CD4-positive, alpha-beta T cell (primary cell): ENCODE data around the gene SMAD4. TPM values are rescaled to one million over a fixed set of nuclear protein-coding genes. Genes with fewer than 3 reads are reported as not detected.
A peak's percentile ranks its signal among the peaks of the same experiment; 100 is the strongest.

Source experiments
- ATAC-seq: fragments of 200-7000 bp; cut with Tn5 transposase; one replicate; pipeline ENCODE4 v1.10.0; 2022; ENCODE audit warnings: mild to moderate bottlenecking; ENCODE audit not compliant: poor library complexity
- CTCF ChIA-PET: fragments of 350-600 bp; sonication (Branson Sonifier 250); formaldehyde crosslinking; loops from one replicate; lab custom pipeline; 2021; ENCODE audit warnings: antibody characterized with exemption, inconsistent platforms; lab: Charles Lee
- POLR2A ChIA-PET: fragments of 350-600 bp; sonication (Branson Sonifier 250); formaldehyde crosslinking; loops from one replicate; lab custom pipeline; 2021; ENCODE audit warnings: antibody characterized with exemption, inconsistent platforms; lab: Charles Lee
- DNase-seq, 14 experiments: peaks; one replicate each; pipeline ENCODE4 v3.0.0-alpha.2; 2013 to 2020; ENCODE audit warnings: mixed read lengths in 2 of 14
- H3K27ac ChIP-seq, 2 donors: one replicate each; pipeline versions ENCODE4 v1.5.1 to v1.7.0; 2013; ENCODE audit warnings: low read length in 2 of 2, low read depth in 1 of 2, mild to moderate bottlenecking in 1 of 2
- H3K27me3 ChIP-seq, 2 experiments: 1 replicate in 1 of 2; 2 replicates in 1 of 2; pipeline versions ENCODE4 v1.6.1 to v1.7.0; 2013; ENCODE audit warnings: low read length in 2 of 2, control low read depth in 1 of 2, mild to moderate bottlenecking in 1 of 2, moderate library complexity in 1 of 2; ENCODE audit not compliant: insufficient read depth in 2 of 2, control insufficient read depth in 1 of 2
- H3K36me3 ChIP-seq: one replicate; pipeline ENCODE4 v1.6.1; 2013; ENCODE audit warnings: low read length, control low read depth; ENCODE audit not compliant: insufficient read depth
- H3K4me1 ChIP-seq: one replicate; pipeline ENCODE4 v1.6.1; 2013; ENCODE audit warnings: low read length, control low read depth; ENCODE audit not compliant: insufficient read depth
- H3K4me3 ChIP-seq: one replicate; pipeline ENCODE4 v1.5.1; 2013; ENCODE audit warnings: mild to moderate bottlenecking, low read length, moderate library complexity
- H3K9me3 ChIP-seq, 2 experiments: 1 replicate in 1 of 2; 2 replicates in 1 of 2; pipeline versions ENCODE4 v1.6.1 to v1.7.0; 2013; ENCODE audit warnings: low read length in 2 of 2, mild to moderate bottlenecking in 2 of 2, control low read depth in 1 of 2, moderate library complexity in 1 of 2; ENCODE audit not compliant: control insufficient read depth in 1 of 2, insufficient read depth in 1 of 2
- H3K27ac Mint-ChIP-seq: one replicate; pipeline ENCODE4 v1.8.0; 2020; ENCODE audit warnings: mixed read lengths
- H3K27me3 Mint-ChIP-seq: one replicate; pipeline ENCODE4 v1.8.0; 2021; ENCODE audit warnings: mixed read lengths
- H3K36me3 Mint-ChIP-seq: one replicate; pipeline ENCODE4 v1.8.0; 2021; ENCODE audit warnings: low read depth, mixed read lengths
- H3K4me1 Mint-ChIP-seq: one replicate; pipeline ENCODE4 v1.8.0; 2021; ENCODE audit warnings: low read depth, mixed read lengths
- H3K4me3 Mint-ChIP-seq: one replicate; pipeline ENCODE4 v1.8.0; 2020; ENCODE audit warnings: mild to moderate bottlenecking, mixed read lengths
- H3K9me3 Mint-ChIP-seq: one replicate; pipeline ENCODE4 v1.8.0; 2020; ENCODE audit warnings: mixed read lengths
- CTCF ChIP-seq: fragments of 200-600 bp; IDR thresholded peaks from one replicate; pipeline ENCODE4 v1.8.0; 2022; ENCODE audit warnings: antibody characterized with exemption, mild to moderate bottlenecking
- intact Hi-C, 2 experiments: fragments of 100-400 bp; cut with DNase I in 1 of 2; cut with micrococcal nuclease in 1 of 2; formaldehyde crosslinking; loops; one replicate each; pipeline versions ENCODE4 v1.15.1 to v1.9.0; 2023 to 2025; cut with DNase I, micrococcal nuclease
- total RNA-seq, 174 experiments: library from RNA in 2 of 174; stranded (reverse) in 2 of 174; gene quantifications; one replicate each; pipeline ENCODE4 v1.2.3 and lab custom pipeline; 2021 to 2026

The SMAD4 gene
- total RNA-seq, 2 experiments from 2014 or later: 82.0 to 82.9 TPM

- Mint-ChIP-seq H3K27ac (no peak overlapping the region), H3K36me3 (no peaks in the 10 kb centered on the region), H3K4me3 (no peak overlapping the region), H3K27me3 (no peaks in the 10 kb centered on the region), H3K9me3 (no peaks in the 10 kb centered on the region), H3K4me1 (no peaks in the 10 kb centered on the region)
- intact Hi-C loops: no loop called here
- Histone ChIP-seq H3K27ac (no peak overlapping the region), H3K4me1 (no peaks in the 10 kb centered on the region), H3K9me3 (no peaks in the 10 kb centered on the region), H3K4me3 (no peak overlapping the region), H3K36me3 (no peaks in the 10 kb centered on the region), H3K27me3 (no peaks in the 10 kb centered on the region)
- ATAC-seq (no peak), DNase-seq (peak in 2 of 14 experiments; percentile 17 to 27)
- ChIA-PET POLR2A (no interaction called here), CTCF (no interaction called here)
- TF ChIP-seq CTCF: no peak
Observed at GRCh38 chr18:51009072-51009471, 20.9 kb upstream of the SMAD4 start.

GRCh38 chr18:51010218-51010617, 19.8 kb upstream of the SMAD4 start:
- Histone ChIP-seq H3K4me1 (no peaks in the 10 kb centered on the region), H3K4me3 (no peak overlapping the region), H3K9me3 (no peaks in the 10 kb centered on the region), H3K27me3 (no peaks in the 10 kb centered on the region), H3K36me3 (no peaks in the 10 kb centered on the region), H3K27ac (no peak overlapping the region)
- ChIA-PET POLR2A (interaction anchor here (0.6 kb wide), 1 partner anchor 43 kb away, joined by 3 read pairs; the partner anchor contains the start of gene ELAC1), CTCF (no interaction called here)
- no peak overlapping the region for H3K27ac Mint-ChIP-seq
- no peaks in the 10 kb centered on the region for H3K27me3 Mint-ChIP-seq
- no peak for DNase-seq
- H3K4me3 Mint-ChIP-seq: no peak overlapping the region
- TF ChIP-seq CTCF: no peak
- H3K36me3 Mint-ChIP-seq: no peaks in the 10 kb centered on the region
- no peak for ATAC-seq
- H3K9me3 Mint-ChIP-seq: no peaks in the 10 kb centered on the region
- intact Hi-C loops: no loop called here
- H3K4me1 Mint-ChIP-seq: no peaks in the 10 kb centered on the region

- Histone ChIP-seq H3K9me3 (no peaks in the 10 kb centered on the region), H3K27ac (no peak overlapping the region), H3K27me3 (no peaks in the 10 kb centered on the region), H3K4me1 (no peaks in the 10 kb centered on the region), H3K4me3 (no peak overlapping the region), H3K36me3 (no peaks in the 10 kb centered on the region)
- TF ChIP-seq CTCF: no peak
- no peak for ATAC-seq
- intact Hi-C loops: no loop called here
- H3K27ac Mint-ChIP-seq: no peak overlapping the region
- H3K36me3 Mint-ChIP-seq: no peaks in the 10 kb centered on the region
- DNase-seq: no peak
- H3K4me3 Mint-ChIP-seq: no peak overlapping the region
- POLR2A ChIA-PET: no interaction called here
- no peaks in the 10 kb centered on the region for H3K27me3 Mint-ChIP-seq
- H3K9me3 Mint-ChIP-seq: no peaks in the 10 kb centered on the region
- no peaks in the 10 kb centered on the region for H3K4me1 Mint-ChIP-seq
- CTCF ChIA-PET: no interaction called here
Observed at GRCh38 chr18:51011709-51012108, 18.3 kb upstream of the SMAD4 start.
